Caco-2 (cell line): ENCODE measurements around the gene DEDD2. TPM values are rescaled to one million over a fixed set of nuclear protein-coding genes. Genes with fewer than 3 reads are reported as not detected.

Experiments used
- BruUV-seq: library from RNA; stranded (reverse); fragments of 400-500 nt; replicated peaks from 2 replicates; lab custom pipeline; 2021; lab: Mats Ljungman, UMichigan
- CTCF ChIA-PET: fragments of 300-600 bp; sonication (Branson Sonifier 250); formaldehyde crosslinking; loops from one replicate; lab custom pipeline; 2022; ENCODE audit warnings: antibody characterized with exemption; lab: Charles Lee
- POLR2A ChIA-PET: fragments of 300-600 bp; sonication (Branson Sonifier 250); formaldehyde crosslinking; loops from one replicate; lab custom pipeline; 2022; ENCODE audit warnings: antibody characterized with exemption; lab: Charles Lee
- DNase-seq, 2 experiments: peaks; one replicate each; pipeline versions ENCODE4 v3.0.0 to v3.0.0-alpha.2; 2020 to 2022
- H3K27me3 ChIP-seq: replicated peaks from 2 replicates; pipeline ENCODE4 v1.6.0; 2011; ENCODE audit warnings: low read length; ENCODE audit not compliant: control insufficient read depth, insufficient read depth
- H3K36me3 ChIP-seq: 2 replicates; pipeline ENCODE4 v1.5.1; 2011; ENCODE audit warnings: low read length; ENCODE audit not compliant: control insufficient read depth, insufficient read depth
- H3K4me1 ChIP-seq: fragments of 250-450 bp; sonication (Bioruptor Pico); 2 replicates; pipeline ENCODE4 v1.5.1; 2020; ENCODE audit warnings: mild to moderate bottlenecking
- H3K4me3 ChIP-seq: 2 replicates; pipeline ENCODE4 v1.5.1; 2011; ENCODE audit warnings: low read depth, mild to moderate bottlenecking, control low read depth, low read length
- H3K9me3 ChIP-seq: fragments of 250-450 bp; sonication (Bioruptor Pico); 2 replicates; pipeline ENCODE4 v1.5.1; 2020; ENCODE audit warnings: mild to moderate bottlenecking, moderate library complexity
- H3K27ac Mint-ChIP-seq: one replicate; pipeline ENCODE4 v1.8.0; 2022; ENCODE audit warnings: mixed read lengths; ENCODE audit not compliant: unreplicated experiment
- H3K27me3 Mint-ChIP-seq: one replicate; pipeline ENCODE4 v1.8.0; 2022; ENCODE audit warnings: mixed read lengths; ENCODE audit not compliant: insufficient read depth, unreplicated experiment
- H3K36me3 Mint-ChIP-seq: one replicate; pipeline ENCODE4 v1.8.0; 2022; ENCODE audit warnings: mild to moderate bottlenecking, mixed read lengths; ENCODE audit not compliant: insufficient read depth, unreplicated experiment
- H3K4me1 Mint-ChIP-seq: one replicate; pipeline ENCODE4 v1.8.0; 2022; ENCODE audit warnings: low read depth, mixed read lengths; ENCODE audit not compliant: unreplicated experiment
- H3K4me3 Mint-ChIP-seq: one replicate; pipeline ENCODE4 v1.8.0; 2022; ENCODE audit warnings: mild to moderate bottlenecking, moderate library complexity, mixed read lengths; ENCODE audit not compliant: unreplicated experiment
- H3K9me3 Mint-ChIP-seq: one replicate; pipeline ENCODE4 v1.8.0; 2022; ENCODE audit warnings: mixed read lengths; ENCODE audit not compliant: unreplicated experiment
- intact Hi-C: fragments of 100-400 bp; cut with micrococcal nuclease; formaldehyde crosslinking; loops from one replicate; pipeline ENCODE4 v1.10.0; 2022; ENCODE audit not compliant: unreplicated experiment
- total RNA-seq: library from RNA; stranded (reverse); gene quantifications from 2 replicates; pipeline ENCODE4 v1.2.3, GENCODE V29; 2022
- TF ChIP-seq, protein P1 (sequence below), 2 experiments: fragments of 200-600 bp in 1 of 2; IDR thresholded peaks; 1 replicate in 1 of 2; 2 replicates in 1 of 2; pipeline versions ENCODE4 v1.5.1 to v1.8.0; 2011 to 2022; ENCODE audit warnings: antibody characterized with exemption in 1 of 2, control low read depth in 1 of 2, inconsistent platforms in 1 of 2, low read depth in 1 of 2, low read length in 1 of 2, mild to moderate bottlenecking in 1 of 2, moderate library complexity in 1 of 2; ENCODE audit not compliant: insufficient read depth in 1 of 2, severe bottlenecking in 1 of 2, unreplicated experiment in 1 of 2

The DEDD2 gene
- total RNA-seq, 1 experiment from 2014 or later: 31.2 TPM

DNA sequence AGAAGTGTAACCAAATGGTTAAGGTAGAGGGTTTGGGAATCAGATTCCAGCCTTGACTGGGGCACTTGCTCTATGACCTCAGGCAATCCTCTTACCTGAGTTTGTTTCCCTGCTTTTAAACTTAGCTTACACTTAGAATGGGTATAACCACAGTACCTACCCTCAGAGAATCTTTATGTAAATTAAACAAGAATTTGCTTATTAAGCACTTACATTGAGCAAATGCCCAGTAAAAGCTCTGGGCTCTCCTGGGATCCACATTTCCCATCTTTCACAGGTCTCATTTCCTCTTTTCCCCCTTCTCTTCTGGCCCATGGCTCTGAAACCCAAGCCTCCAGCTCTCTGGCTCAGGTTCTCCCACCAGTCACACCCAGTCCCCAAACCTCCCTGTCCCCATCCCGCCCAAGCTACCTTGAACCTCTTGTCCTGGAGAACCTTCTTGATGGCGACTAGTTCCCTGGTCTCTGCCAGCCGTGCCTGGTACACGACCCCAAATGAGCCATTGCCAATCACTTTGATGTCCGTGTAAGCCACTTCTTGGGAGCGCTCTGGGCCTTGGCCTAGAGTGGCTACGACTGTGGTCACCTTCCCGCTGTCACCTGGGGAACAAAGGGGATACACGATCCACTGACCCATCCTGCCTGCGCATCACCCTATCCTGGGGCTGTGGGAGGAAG is 22.2 kb upstream of the DEDD2 start:
- POLR2A ChIA-PET: no interaction called here
- no TSS peak for BruUV-seq
- H3K27me3 Mint-ChIP-seq: no peaks in the 10 kb centered on the region
- H3K36me3 ChIP-seq: peaks cover 1% of the 10 kb centered on the region
- no peak for DNase-seq
- peaks cover 6% of the 10 kb centered on the region; the same call in 1 of the 2 replicates for H3K4me1 ChIP-seq
- H3K4me1 Mint-ChIP-seq: peaks cover 7% of the 10 kb centered on the region
- intact Hi-C loops: no loop called here
- TF ChIP-seq, protein P1, sequence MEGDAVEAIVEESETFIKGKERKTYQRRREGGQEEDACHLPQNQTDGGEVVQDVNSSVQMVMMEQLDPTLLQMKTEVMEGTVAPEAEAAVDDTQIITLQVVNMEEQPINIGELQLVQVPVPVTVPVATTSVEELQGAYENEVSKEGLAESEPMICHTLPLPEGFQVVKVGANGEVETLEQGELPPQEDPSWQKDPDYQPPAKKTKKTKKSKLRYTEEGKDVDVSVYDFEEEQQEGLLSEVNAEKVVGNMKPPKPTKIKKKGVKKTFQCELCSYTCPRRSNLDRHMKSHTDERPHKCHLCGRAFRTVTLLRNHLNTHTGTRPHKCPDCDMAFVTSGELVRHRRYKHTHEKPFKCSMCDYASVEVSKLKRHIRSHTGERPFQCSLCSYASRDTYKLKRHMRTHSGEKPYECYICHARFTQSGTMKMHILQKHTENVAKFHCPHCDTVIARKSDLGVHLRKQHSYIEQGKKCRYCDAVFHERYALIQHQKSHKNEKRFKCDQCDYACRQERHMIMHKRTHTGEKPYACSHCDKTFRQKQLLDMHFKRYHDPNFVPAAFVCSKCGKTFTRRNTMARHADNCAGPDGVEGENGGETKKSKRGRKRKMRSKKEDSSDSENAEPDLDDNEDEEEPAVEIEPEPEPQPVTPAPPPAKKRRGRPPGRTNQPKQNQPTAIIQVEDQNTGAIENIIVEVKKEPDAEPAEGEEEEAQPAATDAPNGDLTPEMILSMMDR (IDR thresholded peaks at IDR 0.05; ENCODE audit: insufficient read depth in 1 of 2, low read depth in 1 of 2, low read length in 1 of 2, severe bottlenecking in 1 of 2, unreplicated experiment in 1 of 2): no peak
- CTCF ChIA-PET: no interaction called here
- H3K9me3 ChIP-seq: no peaks in the 10 kb centered on the region
- no peak overlapping the region for H3K4me3 Mint-ChIP-seq
- H3K36me3 Mint-ChIP-seq: peaks cover 58% of the 10 kb centered on the region
- H3K9me3 Mint-ChIP-seq: no peaks in the 10 kb centered on the region
- H3K4me3 ChIP-seq: no peak overlapping the region
- H3K27me3 ChIP-seq: no peaks in the 10 kb centered on the region
- no peak overlapping the region for H3K27ac Mint-ChIP-seq

DNA sequence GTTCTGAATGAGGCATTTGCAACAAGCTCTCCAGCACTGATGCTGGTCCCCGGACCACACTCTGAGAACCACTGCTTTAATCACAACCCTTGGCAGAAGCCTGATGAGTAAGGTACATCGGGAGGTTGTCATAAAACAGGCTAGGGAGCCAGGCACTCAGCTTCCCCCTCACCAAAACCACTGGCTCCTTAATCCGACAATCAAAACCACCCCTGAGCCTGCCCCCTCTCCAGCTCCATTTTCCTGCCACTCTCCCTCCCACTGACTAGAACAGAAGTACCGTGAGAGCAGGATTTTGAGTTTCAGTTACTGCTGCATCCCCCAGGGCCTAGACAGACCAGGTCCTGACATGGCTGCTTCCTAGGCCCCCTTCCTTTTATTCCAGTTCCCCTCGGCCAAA is 17.7 kb upstream of the DEDD2 start:
- TF ChIP-seq, protein P1 (IDR thresholded peaks at IDR 0.05; ENCODE audit: insufficient read depth in 1 of 2, low read depth in 1 of 2, low read length in 1 of 2, severe bottlenecking in 1 of 2, unreplicated experiment in 1 of 2): no peak
- H3K4me1 ChIP-seq: peaks cover 6% of the 10 kb centered on the region; the same call in 1 of the 2 replicates

DNA sequence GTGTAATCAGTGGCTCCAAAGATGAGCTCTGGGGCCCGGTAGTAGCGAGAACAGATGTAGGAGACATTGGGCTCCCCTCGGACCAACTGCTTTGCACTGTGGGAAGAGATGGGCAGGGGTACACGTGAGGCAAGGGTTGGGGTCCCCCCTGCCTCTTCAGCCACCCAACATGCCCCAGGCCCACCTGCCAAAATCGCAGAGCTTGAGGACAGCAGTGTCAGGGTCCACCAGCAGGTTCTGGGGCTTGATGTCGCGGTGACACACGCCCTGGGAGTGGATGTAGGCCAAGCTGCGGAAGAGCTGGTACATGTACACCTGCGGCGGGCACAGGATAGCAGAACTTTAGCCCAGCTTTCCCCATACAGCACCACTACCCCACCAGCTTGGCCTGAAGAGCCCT is 16.9 kb upstream of the DEDD2 start:
- no peak overlapping the region for H3K4me3 ChIP-seq
- DNase-seq: no peak
- H3K4me1 Mint-ChIP-seq: peaks cover 18% of the 10 kb centered on the region
- TF ChIP-seq, protein P1 (IDR thresholded peaks at IDR 0.05; ENCODE audit: insufficient read depth in 1 of 2, low read depth in 1 of 2, low read length in 1 of 2, severe bottlenecking in 1 of 2, unreplicated experiment in 1 of 2): no peak
- no peaks in the 10 kb centered on the region for H3K9me3 Mint-ChIP-seq
- ChIA-PET POLR2A (no interaction called here), CTCF (no interaction called here)
- H3K27me3 ChIP-seq: no peaks in the 10 kb centered on the region
- intact Hi-C loops: no loop called here
- no peaks in the 10 kb centered on the region for H3K27me3 Mint-ChIP-seq
- no peak overlapping the region for H3K27ac Mint-ChIP-seq
- no peaks in the 10 kb centered on the region for H3K9me3 ChIP-seq
- H3K4me1 ChIP-seq: peaks cover 6% of the 10 kb centered on the region; the same call in 1 of the 2 replicates
- H3K4me3 Mint-ChIP-seq: no peak overlapping the region
- peaks cover 4% of the 10 kb centered on the region for H3K36me3 ChIP-seq
- peaks cover 87% of the 10 kb centered on the region for H3K36me3 Mint-ChIP-seq
- BruUV-seq: no TSS peak

More for the DNA sequence above, 17.7 kb upstream of the DEDD2 start:
- intact Hi-C loops: no loop called here
- H3K27me3 ChIP-seq: no peaks in the 10 kb centered on the region
- Mint-ChIP-seq H3K27me3 (no peaks in the 10 kb centered on the region), H3K36me3 (peaks cover 82% of the 10 kb centered on the region), H3K4me1 (peaks cover 12% of the 10 kb centered on the region), H3K9me3 (no peaks in the 10 kb centered on the region), H3K27ac (peak overlapping the region; percentile 18), H3K4me3 (no peak overlapping the region)
- DNase-seq: no peak
- no peak overlapping the region for H3K4me3 ChIP-seq
- CTCF ChIA-PET: no interaction called here
- no peaks in the 10 kb centered on the region for H3K9me3 ChIP-seq
- peaks cover 2% of the 10 kb centered on the region for H3K36me3 ChIP-seq
- BruUV-seq: no TSS peak
- POLR2A ChIA-PET: interaction anchor here (0.6 kb wide), 1 partner anchor 151 kb away, joined by 10 read pairs; no protein-coding TSS in a partner anchor
